ENCODE results near the gene ECM1. TPM values are rescaled to one million over a fixed set of nuclear protein-coding genes. Genes with fewer than 3 reads are reported as not detected.

ECM1 gene
- total RNA-seq, 1 experiment from 2014 or later: 10.3 TPM

GRCh38 chr1:150550222-150551050 lies 42.5 kb downstream of the ECM1 start:
- H3K36me3 ChIP-seq (ENCODE audit: low read depth): no peaks in the 10 kb centered on the region
- intact Hi-C loops (cut with micrococcal nuclease; ENCODE audit: unreplicated experiment): loop anchor here (5.0 kb wide), 1 partner anchor 63 kb away; the partner anchor contains the start of gene TARS2
- peaks cover 46% of the 10 kb centered on the region for H3K4me1 ChIP-seq (replicated peaks; ENCODE audit: insufficient read depth)
- no peaks in the 10 kb centered on the region for H4K20me1 ChIP-seq (ENCODE audit: insufficient read depth)
- ChIA-PET CTCF (interaction anchor here (0.5 to 1.6 kb wide), 5 partner anchors 11 to 280 kb away, joined by 3 to 11 read pairs (median 4); no protein-coding TSS in a partner anchor), POLR2A (ENCODE audit: unreplicated experiment) (interaction anchor here (0.6 to 1.0 kb wide), 3 partner anchors 11 to 29 kb away, joined by 3 to 15 read pairs (median 4); partner anchors contain the start of gene MCL1)
- peak overlapping the region; percentile 78 for H3K4me2 ChIP-seq
- TF ChIP-seq CTCF (conservative IDR thresholded peaks at IDR 0.05) (no peak), EZH2 (IDR thresholded peaks at IDR 0.05; ENCODE audit: low read depth) (no peak)
- H3F3A ChIP-seq (ENCODE audit: insufficient read depth, low read depth): peaks cover 49% of the 10 kb centered on the region
- H3K9me3 ChIP-seq (ENCODE audit: insufficient read depth, low read depth): no peaks in the 10 kb centered on the region
- BruUV-seq (replicated peaks): TSS peak; percentile 30
- H3K9me2 ChIP-seq (ENCODE audit: insufficient read depth): no peaks in the 10 kb centered on the region
- peak overlapping the region; percentile 54; the same call in 1 of the 2 replicates for H3K4me3 ChIP-seq
- peak overlapping the region; percentile 65 for H3K27ac ChIP-seq
- no peak overlapping the region for H2AFZ ChIP-seq
- peak; percentile 71 to 85 for DNase-seq
- H3K27me3 ChIP-seq (ENCODE audit: insufficient read depth, low read depth): no peaks in the 10 kb centered on the region
- no peaks in the 10 kb centered on the region for H3K79me2 ChIP-seq (ENCODE audit: low read depth)

GRCh38 chr1:150551051-150551783 lies 43.3 kb downstream of the ECM1 start:
- Histone ChIP-seq H3K4me1 (replicated peaks; ENCODE audit: insufficient read depth) (peaks cover 46% of the 10 kb centered on the region), H4K20me1 (ENCODE audit: insufficient read depth) (no peaks in the 10 kb centered on the region), H3K4me3 (no peak overlapping the region; the same call in 1 of the 2 replicates), H3K36me3 (ENCODE audit: low read depth) (no peaks in the 10 kb centered on the region), H3K4me2 (peak overlapping the region; percentile 78), H3K27me3 (ENCODE audit: insufficient read depth, low read depth) (no peaks in the 10 kb centered on the region), H3K9me2 (ENCODE audit: insufficient read depth) (no peaks in the 10 kb centered on the region), H3K27ac (peak overlapping the region; percentile 65), H3K9me3 (ENCODE audit: insufficient read depth, low read depth) (no peaks in the 10 kb centered on the region), H3F3A (ENCODE audit: insufficient read depth, low read depth) (peaks cover 57% of the 10 kb centered on the region), H3K79me2 (ENCODE audit: low read depth) (no peaks in the 10 kb centered on the region), H2AFZ (no peak overlapping the region)
- no peak for DNase-seq
- TF ChIP-seq EZH2 (IDR thresholded peaks at IDR 0.05; ENCODE audit: low read depth) (no peak), CTCF (conservative IDR thresholded peaks at IDR 0.05) (no peak)
- BruUV-seq (replicated peaks): TSS peak; percentile 57
- CTCF ChIA-PET: interaction anchor here (0.5 to 1.6 kb wide), 8 partner anchors 10 to 1042 kb away, joined by 3 to 11 read pairs (median 4); no protein-coding TSS in a partner anchor
- POLR2A ChIA-PET (ENCODE audit: unreplicated experiment): interaction anchor here (0.6 to 1.1 kb wide), 5 partner anchors 10 to 264 kb away, joined by 3 to 13 read pairs (median 8); partner anchors contain the start of gene MCL1
- intact Hi-C loops (cut with micrococcal nuclease; ENCODE audit: unreplicated experiment): loop anchor here (5.0 kb wide), 1 partner anchor 64 kb away; the partner anchor contains the start of gene TARS2

- ChIA-PET CTCF (interaction anchor here (0.6 to 1.6 kb wide), 9 partner anchors 9 to 1042 kb away, joined by 3 to 11 read pairs (median 6); no protein-coding TSS in a partner anchor), POLR2A (ENCODE audit: unreplicated experiment) (interaction anchor here (0.6 to 1.2 kb wide), 8 partner anchors 9 to 430 kb away, joined by 3 to 22 read pairs (median 6); partner anchors contain the start of gene ANXA9)
- Histone ChIP-seq H3K9me3 (ENCODE audit: insufficient read depth, low read depth) (no peaks in the 10 kb centered on the region), H3F3A (ENCODE audit: insufficient read depth, low read depth) (peaks cover 62% of the 10 kb centered on the region), H3K4me1 (replicated peaks; ENCODE audit: insufficient read depth) (peaks cover 46% of the 10 kb centered on the region), H4K20me1 (ENCODE audit: insufficient read depth) (no peaks in the 10 kb centered on the region), H3K36me3 (ENCODE audit: low read depth) (no peaks in the 10 kb centered on the region), H3K79me2 (ENCODE audit: low read depth) (no peaks in the 10 kb centered on the region), H3K4me3 (no peak overlapping the region; the same call in 1 of the 2 replicates), H2AFZ (no peak overlapping the region), H3K27ac (peak overlapping the region; percentile 65), H3K4me2 (peak overlapping the region; percentile 78), H3K9me2 (ENCODE audit: insufficient read depth) (no peaks in the 10 kb centered on the region), H3K27me3 (ENCODE audit: insufficient read depth, low read depth) (no peaks in the 10 kb centered on the region)
- BruUV-seq (replicated peaks): TSS peak; percentile 24
- intact Hi-C loops (cut with micrococcal nuclease; ENCODE audit: unreplicated experiment): loop anchor here (5.0 kb wide), 1 partner anchor 64 kb away; the partner anchor contains the start of gene TARS2
- DNase-seq: no peak
- TF ChIP-seq CTCF (conservative IDR thresholded peaks at IDR 0.05) (no peak), EZH2 (IDR thresholded peaks at IDR 0.05; ENCODE audit: low read depth) (no peak)
These were observed 43.8 kb downstream of the ECM1 start for GRCh38 chr1:150551784-150552127.
